ENCODE data around the gene KCND3.
A peak's percentile ranks its signal among the peaks of the same experiment; 100 is the strongest.

Gene KCND3

DNA sequence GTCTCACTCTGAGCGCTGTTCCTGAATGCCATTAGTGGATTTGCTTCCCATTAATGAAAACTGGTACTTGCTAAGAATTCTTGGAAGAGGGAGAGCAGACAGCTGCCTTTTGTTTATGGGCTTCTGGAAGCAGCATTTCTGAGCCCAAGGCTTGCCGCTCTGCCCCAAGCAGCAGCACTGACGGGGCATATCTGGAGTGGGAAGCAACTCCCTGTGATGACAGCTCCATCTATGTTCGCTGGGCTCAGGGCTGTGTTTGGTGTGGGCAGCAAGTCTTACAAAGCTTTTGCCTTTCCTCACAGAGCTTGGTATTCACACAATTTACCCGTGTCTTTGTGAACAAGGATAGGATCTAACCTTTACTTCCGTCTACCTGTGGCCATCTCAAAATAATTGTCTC is 161.5 kb downstream of the KCND3 start:
- DNase-seq (ENCODE audit: low read depth), result no peak
- no peak overlapping the region for H3K4me3 ChIP-seq (ENCODE audit: low read depth, low read length)
- TF ChIP-seq, protein P1, sequence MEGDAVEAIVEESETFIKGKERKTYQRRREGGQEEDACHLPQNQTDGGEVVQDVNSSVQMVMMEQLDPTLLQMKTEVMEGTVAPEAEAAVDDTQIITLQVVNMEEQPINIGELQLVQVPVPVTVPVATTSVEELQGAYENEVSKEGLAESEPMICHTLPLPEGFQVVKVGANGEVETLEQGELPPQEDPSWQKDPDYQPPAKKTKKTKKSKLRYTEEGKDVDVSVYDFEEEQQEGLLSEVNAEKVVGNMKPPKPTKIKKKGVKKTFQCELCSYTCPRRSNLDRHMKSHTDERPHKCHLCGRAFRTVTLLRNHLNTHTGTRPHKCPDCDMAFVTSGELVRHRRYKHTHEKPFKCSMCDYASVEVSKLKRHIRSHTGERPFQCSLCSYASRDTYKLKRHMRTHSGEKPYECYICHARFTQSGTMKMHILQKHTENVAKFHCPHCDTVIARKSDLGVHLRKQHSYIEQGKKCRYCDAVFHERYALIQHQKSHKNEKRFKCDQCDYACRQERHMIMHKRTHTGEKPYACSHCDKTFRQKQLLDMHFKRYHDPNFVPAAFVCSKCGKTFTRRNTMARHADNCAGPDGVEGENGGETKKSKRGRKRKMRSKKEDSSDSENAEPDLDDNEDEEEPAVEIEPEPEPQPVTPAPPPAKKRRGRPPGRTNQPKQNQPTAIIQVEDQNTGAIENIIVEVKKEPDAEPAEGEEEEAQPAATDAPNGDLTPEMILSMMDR (IDR thresholded peaks at IDR 0.05; ENCODE audit: low read depth, low read length), result no peak
- TF ChIP-seq MAX (IDR thresholded peaks at IDR 0.05; ENCODE audit: low read depth, low read length) (no peak), POLR2A (IDR thresholded peaks at IDR 0.05; ENCODE audit: extremely low read depth, insufficient read length) (no peak), MYC (IDR thresholded peaks at IDR 0.05; ENCODE audit: low read depth, low read length) (no peak)

DNA sequence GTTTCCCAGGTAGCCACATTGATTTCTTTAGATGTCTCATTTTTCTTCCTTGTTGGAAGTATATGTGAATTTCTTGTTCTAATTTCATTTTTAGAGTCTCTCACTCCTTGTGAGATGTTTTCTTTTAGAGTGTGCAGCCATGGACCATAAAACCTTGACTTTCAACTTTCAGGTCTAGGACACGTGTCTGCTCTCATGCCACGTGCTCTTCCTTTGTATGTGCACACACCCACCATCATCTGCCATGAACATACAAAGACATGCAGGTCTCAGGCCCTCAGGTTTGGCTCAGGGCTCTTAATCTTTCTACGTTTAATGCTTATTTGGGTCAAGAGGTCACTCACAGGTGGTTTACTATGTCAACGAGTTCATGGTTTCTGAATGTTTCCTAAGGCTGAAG is 163.2 kb downstream of the KCND3 start:
- no peak for DNase-seq (ENCODE audit: low read depth)
- no peak overlapping the region for H3K4me3 ChIP-seq (ENCODE audit: low read depth, low read length)
- TF ChIP-seq MAX (IDR thresholded peaks at IDR 0.05; ENCODE audit: low read depth, low read length), result peak; percentile 49
- no peak for TF ChIP-seq MYC (IDR thresholded peaks at IDR 0.05; ENCODE audit: low read depth, low read length)

- TF ChIP-seq MYC (IDR thresholded peaks at IDR 0.05; ENCODE audit: low read depth, low read length) (no peak), POLR2A (IDR thresholded peaks at IDR 0.05; ENCODE audit: extremely low read depth, insufficient read length) (no peak), MAX (IDR thresholded peaks at IDR 0.05; ENCODE audit: low read depth, low read length) (no peak)
- TF ChIP-seq, protein P1 (IDR thresholded peaks at IDR 0.05; ENCODE audit: low read depth, low read length), result no peak
- H3K4me3 ChIP-seq (ENCODE audit: low read depth, low read length), result no peak overlapping the region
- DNase-seq (ENCODE audit: low read depth), result no peak
Measured at GRCh38 chr1:111825217-111825616, 164.3 kb downstream of the KCND3 start.

DNA sequence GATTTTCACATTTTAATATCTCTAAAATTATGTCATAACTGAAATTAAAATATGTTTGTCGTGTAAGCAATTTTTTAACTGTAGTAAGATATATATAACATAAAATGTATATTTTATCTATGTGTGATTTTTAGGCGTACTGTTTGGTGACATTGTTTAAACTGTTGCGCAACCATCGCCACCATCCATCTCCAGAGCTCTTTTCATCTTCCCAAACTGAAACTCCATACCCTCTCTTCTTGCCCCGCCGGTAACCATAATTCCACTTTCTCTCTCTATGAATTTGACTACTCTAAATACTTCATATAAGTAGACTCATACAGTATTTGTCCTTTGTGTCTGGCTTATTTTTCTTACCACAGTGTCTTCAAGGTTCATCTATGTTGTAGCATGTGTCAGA is 167.3 kb downstream of the KCND3 start:
- no peak overlapping the region for H3K4me3 ChIP-seq (ENCODE audit: low read depth, low read length)
- no peak for TF ChIP-seq MYC (IDR thresholded peaks at IDR 0.05; ENCODE audit: low read depth, low read length)
- TF ChIP-seq, protein P1 (IDR thresholded peaks at IDR 0.05; ENCODE audit: low read depth, low read length), result no peak
- no peak for DNase-seq (ENCODE audit: low read depth)

- TF ChIP-seq MYC (IDR thresholded peaks at IDR 0.05; ENCODE audit: low read depth, low read length), result no peak
- TF ChIP-seq MAX (IDR thresholded peaks at IDR 0.05; ENCODE audit: low read depth, low read length), result no peak
- TF ChIP-seq, protein P1 (IDR thresholded peaks at IDR 0.05; ENCODE audit: low read depth, low read length), result no peak
- no peak for TF ChIP-seq POLR2A (IDR thresholded peaks at IDR 0.05; ENCODE audit: extremely low read depth, insufficient read length)
- DNase-seq (ENCODE audit: low read depth), result no peak
- no peak overlapping the region for H3K4me3 ChIP-seq (ENCODE audit: low read depth, low read length)
Measured at GRCh38 chr1:111821121-111821745, 168.2 kb downstream of the KCND3 start.

DNA sequence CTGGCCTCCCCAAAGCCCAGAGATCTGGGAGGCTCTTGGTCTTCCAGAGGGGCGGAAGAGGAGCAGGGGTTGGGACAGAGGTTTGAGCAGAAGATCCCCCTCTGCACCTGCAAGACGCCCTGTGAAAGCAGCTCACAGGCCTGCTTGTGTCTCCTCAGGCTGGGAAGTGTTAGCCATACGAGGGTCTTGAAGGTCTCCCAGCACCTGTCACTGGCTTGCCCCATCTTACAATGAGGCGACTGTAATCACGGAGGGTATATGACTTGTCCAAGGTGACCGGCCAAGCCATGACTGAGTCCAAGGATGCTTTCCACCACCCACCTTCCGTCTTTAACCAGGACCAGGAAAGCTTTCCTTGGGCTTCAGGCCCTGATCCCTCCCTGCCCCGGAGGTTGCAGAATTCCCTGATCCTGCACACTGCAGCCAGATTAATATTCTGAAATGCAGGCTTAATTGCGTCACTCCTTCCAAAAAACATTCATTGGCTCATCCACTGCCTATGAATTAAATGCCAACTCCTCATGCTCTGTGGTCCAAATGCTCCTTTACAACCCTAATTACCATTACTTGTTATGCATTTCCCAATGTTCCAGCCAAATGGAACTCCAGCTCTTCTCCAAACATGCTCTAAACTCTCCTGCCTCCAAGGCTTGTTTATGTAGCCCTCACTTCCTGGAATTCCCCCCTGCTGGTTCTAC is 169.8 kb downstream of the KCND3 start:
- no peak overlapping the region for H3K4me3 ChIP-seq (ENCODE audit: low read depth, low read length)
- no peak for DNase-seq (ENCODE audit: low read depth)
- TF ChIP-seq MAX (IDR thresholded peaks at IDR 0.05; ENCODE audit: low read depth, low read length), result no peak
- TF ChIP-seq, protein P1 (IDR thresholded peaks at IDR 0.05; ENCODE audit: low read depth, low read length), result no peak
- no peak for TF ChIP-seq MYC (IDR thresholded peaks at IDR 0.05; ENCODE audit: low read depth, low read length)
- no peak for TF ChIP-seq POLR2A (IDR thresholded peaks at IDR 0.05; ENCODE audit: extremely low read depth, insufficient read length)

Measured in NB4 (cell line).